Uterus (tissue), 4 donors: ENCODE measurements around the gene DHRS7B. TPM values are rescaled to one million over a fixed set of nuclear protein-coding genes. Genes with fewer than 3 reads are reported as not detected.
"Not testable (repeated sequence)": the region's sequence is repeated elsewhere in the genome, so short reads cannot be mapped to it uniquely, and the experiment has no call there.

Source experiments
- DNase-seq, 2 donors: peaks; one replicate each; pipeline ENCODE4 v3.0.0-alpha.2; 2019 to 2020
- H3K27ac ChIP-seq, 2 donors: fragments of 200-600 bp; sonication (generic); 1 replicate in 1 of 2; 2 replicates in 1 of 2; pipeline ENCODE4 v1.5.1; 2016 to 2018
- H3K27me3 ChIP-seq, 2 donors: fragments of 200-600 bp; sonication (generic); one replicate each; pipeline ENCODE4 v1.5.1; 2018 to 2019; ENCODE audit warnings: control low read depth in 1 of 2
- H3K36me3 ChIP-seq, 2 donors: fragments of 200-600 bp; sonication (generic); one replicate each; pipeline ENCODE4 v1.5.1; 2019; ENCODE audit warnings: control low read depth in 1 of 2
- H3K4me1 ChIP-seq, 2 donors: fragments of 200-600 bp; sonication (generic); one replicate each; pipeline ENCODE4 v1.5.1; 2018 to 2019; ENCODE audit warnings: control low read depth in 1 of 2
- H3K4me3 ChIP-seq, 2 donors: fragments of 200-600 bp; sonication (generic); 1 replicate in 1 of 2; 2 replicates in 1 of 2; pipeline ENCODE4 v1.5.1; 2018 to 2019; ENCODE audit warnings: mild to moderate bottlenecking in 1 of 2
- H3K9me3 ChIP-seq, 2 donors: fragments of 200-600 bp; sonication (generic); one replicate each; pipeline ENCODE4 v1.5.1; 2019; ENCODE audit warnings: control low read depth in 1 of 2
- POLR2A ChIP-seq, 2 donors: fragments of 450-650 bp; IDR thresholded peaks; one replicate each; pipeline ENCODE4 v1.6.1; 2016; ENCODE audit warnings: antibody characterized with exemption in 2 of 2, mild to moderate bottlenecking in 1 of 2, moderate library complexity in 1 of 2
- intact Hi-C: fragments of 100-400 bp; cut with DNase I; formaldehyde crosslinking; loops from one replicate; pipeline ENCODE4 v1.15.1; 2023; ENCODE audit warnings: low total_unique reads
- total RNA-seq, 4 donors: library from RNA; depleted of rRNA in 3 of 4; stranded (reverse); fragments of >200 nt in 3 of 4; gene quantifications; one replicate each; pipeline versions ENCODE4 v1.1.0 to v1.2.4, GENCODE V29; 2014 to 2023
- TF ChIP-seq, protein P1 (sequence below), 4 experiments: fragments of 200-600 bp in 2 of 4; fragments of 450-650 bp in 2 of 4; sonication (generic) in 2 of 4; IDR thresholded peaks; one replicate each; pipeline ENCODE4 v1.5.1; 2016 to 2019; ENCODE audit warnings: antibody characterized with exemption in 4 of 4, mild to moderate bottlenecking in 2 of 4, moderate library complexity in 1 of 4
- donor health status: DM: yes; HTN: yes; CAD: no.

Gene DHRS7B
- total RNA-seq, 4 donors from 2014 or later, result 21.5 to 42.6 (median 30.0) TPM

- Histone ChIP-seq H3K27ac (no peak overlapping the region), H3K4me3 (no peak overlapping the region), H3K4me1 (no peaks in the 10 kb centered on the region), H3K36me3 (no peaks in the 10 kb centered on the region), H3K9me3 (no peaks in the 10 kb centered on the region), H3K27me3 (no peaks in the 10 kb centered on the region)
- no peak for TF ChIP-seq POLR2A (IDR thresholded peaks at IDR 0.05)
- TF ChIP-seq, protein P1, sequence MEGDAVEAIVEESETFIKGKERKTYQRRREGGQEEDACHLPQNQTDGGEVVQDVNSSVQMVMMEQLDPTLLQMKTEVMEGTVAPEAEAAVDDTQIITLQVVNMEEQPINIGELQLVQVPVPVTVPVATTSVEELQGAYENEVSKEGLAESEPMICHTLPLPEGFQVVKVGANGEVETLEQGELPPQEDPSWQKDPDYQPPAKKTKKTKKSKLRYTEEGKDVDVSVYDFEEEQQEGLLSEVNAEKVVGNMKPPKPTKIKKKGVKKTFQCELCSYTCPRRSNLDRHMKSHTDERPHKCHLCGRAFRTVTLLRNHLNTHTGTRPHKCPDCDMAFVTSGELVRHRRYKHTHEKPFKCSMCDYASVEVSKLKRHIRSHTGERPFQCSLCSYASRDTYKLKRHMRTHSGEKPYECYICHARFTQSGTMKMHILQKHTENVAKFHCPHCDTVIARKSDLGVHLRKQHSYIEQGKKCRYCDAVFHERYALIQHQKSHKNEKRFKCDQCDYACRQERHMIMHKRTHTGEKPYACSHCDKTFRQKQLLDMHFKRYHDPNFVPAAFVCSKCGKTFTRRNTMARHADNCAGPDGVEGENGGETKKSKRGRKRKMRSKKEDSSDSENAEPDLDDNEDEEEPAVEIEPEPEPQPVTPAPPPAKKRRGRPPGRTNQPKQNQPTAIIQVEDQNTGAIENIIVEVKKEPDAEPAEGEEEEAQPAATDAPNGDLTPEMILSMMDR (IDR thresholded peaks at IDR 0.05), result no peak
- no peak for DNase-seq
- intact Hi-C loops, result no loop called here
Measured at GRCh38 chr17:21141331-21141730, 14.6 kb downstream of the DHRS7B start.

DNA sequence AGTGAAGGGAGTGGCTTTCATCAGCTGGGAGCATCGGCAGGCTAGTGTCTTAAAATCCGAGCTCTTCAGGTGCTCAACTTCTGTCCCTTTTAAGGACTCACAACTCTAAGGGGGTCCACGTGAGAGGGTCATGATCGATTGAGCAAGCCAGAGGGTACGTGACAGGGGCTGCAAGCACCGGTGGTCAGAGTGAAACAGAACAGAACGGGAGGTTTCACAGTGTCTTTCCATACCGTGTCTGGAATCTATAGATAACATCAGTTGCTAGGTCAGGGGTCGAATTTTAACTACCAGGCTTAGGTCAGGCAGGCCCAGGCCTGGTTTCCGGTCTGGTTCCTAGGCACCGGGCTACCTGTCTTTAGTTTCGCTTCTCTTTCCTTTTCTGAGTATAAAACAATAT lies 15.3 kb downstream of the DHRS7B start:
- H3K4me3 ChIP-seq, DNase-seq, intact Hi-C loops, H3K27me3 ChIP-seq, H3K4me1 ChIP-seq, H3K9me3 ChIP-seq, H3K27ac ChIP-seq, H3K36me3 ChIP-seq: not testable (repeated sequence)

- intact Hi-C loops, result no loop called here
- no peak for DNase-seq
- H3K4me3 ChIP-seq, result no peak overlapping the region
- no peaks in the 10 kb centered on the region for H3K4me1 ChIP-seq
- H3K27me3 ChIP-seq, result no peaks in the 10 kb centered on the region
- no peaks in the 10 kb centered on the region for H3K9me3 ChIP-seq
- TF ChIP-seq, protein P1 (IDR thresholded peaks at IDR 0.05), result no peak
- TF ChIP-seq POLR2A (IDR thresholded peaks at IDR 0.05), result no peak
- H3K36me3 ChIP-seq, result no peaks in the 10 kb centered on the region
- no peak overlapping the region for H3K27ac ChIP-seq
Measured at GRCh38 chr17:21143695-21144094, 16.9 kb downstream of the DHRS7B start.

DNA sequence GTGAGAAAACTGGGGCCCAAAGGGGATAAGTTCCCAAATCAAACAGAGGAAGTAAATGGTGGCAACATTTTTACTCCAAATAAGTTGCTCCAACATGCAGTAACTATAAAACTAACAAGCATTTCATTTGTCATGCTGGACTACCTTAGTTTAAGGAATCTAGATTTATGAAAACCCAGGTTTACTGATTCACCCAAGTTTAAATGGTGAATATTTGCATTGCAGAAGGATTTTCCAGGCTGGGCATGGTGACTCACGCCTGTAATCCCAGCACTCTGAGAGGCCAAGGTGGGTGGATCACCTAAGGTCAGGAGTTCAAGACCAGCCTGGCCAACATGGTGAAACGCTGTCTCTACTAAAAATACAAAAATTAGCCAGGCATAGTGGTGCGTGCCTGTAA lies 17.5 kb downstream of the DHRS7B start:
- intact Hi-C loops, H3K4me3 ChIP-seq, H3K36me3 ChIP-seq, H3K27ac ChIP-seq, H3K4me1 ChIP-seq, H3K27me3 ChIP-seq, H3K9me3 ChIP-seq, DNase-seq: not testable (repeated sequence)

DNA sequence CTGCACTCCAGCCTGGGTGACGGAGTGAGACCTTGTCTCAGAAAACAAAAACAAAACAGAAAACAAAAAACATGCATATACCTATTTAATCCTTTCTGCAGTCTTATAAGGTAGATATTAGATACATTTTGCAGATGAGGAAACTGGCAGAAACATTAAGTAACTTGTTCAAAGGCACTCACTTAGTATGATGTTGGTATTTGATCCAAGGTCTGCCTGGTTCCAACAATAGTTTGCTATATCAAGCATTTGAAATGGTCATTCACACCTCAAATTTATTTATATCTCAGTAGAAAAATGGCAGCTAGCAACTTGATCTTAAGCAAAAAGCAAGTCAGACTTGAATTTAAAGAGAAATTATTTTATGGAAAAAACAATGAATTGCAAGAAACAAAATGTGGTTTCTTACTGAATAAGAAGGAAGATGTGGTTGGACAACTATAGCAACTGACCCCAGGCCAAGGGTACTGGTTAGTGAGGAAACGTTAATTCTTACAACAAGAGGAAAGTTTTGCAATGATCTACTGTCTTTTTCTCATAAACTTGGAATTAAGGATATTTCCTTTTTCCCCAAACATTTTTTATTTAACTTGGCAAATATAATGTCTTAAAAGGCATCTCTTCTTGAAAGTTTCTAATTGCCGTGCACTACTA lies 19.7 kb downstream of the DHRS7B start:
- Histone ChIP-seq H3K4me1 (no peaks in the 10 kb centered on the region), H3K9me3 (peaks cover 0 to 2% of the 10 kb centered on the region in 2 donors), H3K4me3 (no peak overlapping the region), H3K27ac (no peak overlapping the region), H3K27me3 (no peaks in the 10 kb centered on the region), H3K36me3 (no peaks in the 10 kb centered on the region)
- no peak for DNase-seq
- TF ChIP-seq POLR2A (IDR thresholded peaks at IDR 0.05), result no peak
- intact Hi-C loops, result no loop called here

DNA sequence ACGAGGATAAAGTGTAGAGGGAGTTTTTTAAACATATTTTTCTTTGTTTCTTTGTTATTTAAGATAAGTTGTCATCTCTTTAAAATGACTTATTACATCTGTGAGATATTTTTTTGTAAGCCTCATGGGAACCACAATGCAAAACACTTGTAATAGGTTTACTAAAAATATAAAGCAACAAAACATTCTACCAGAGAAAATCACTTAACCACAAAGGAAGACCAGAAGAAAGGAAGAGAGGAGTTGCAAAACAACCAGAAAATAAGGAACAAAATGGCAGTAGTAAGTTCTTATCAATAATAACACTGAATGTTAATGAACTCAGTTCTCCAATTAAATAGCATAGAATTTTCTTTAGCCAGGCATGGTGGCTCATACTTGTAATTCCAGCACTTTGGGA lies 22.9 kb downstream of the DHRS7B start:
- Histone ChIP-seq H3K4me1 (no peaks in the 10 kb centered on the region), H3K27me3 (no peaks in the 10 kb centered on the region), H3K27ac (no peak overlapping the region), H3K4me3 (no peak overlapping the region), H3K9me3 (peaks cover 0 to 6% of the 10 kb centered on the region in 2 donors), H3K36me3 (no peaks in the 10 kb centered on the region)
- TF ChIP-seq POLR2A (IDR thresholded peaks at IDR 0.05), result no peak
- TF ChIP-seq, protein P1 (IDR thresholded peaks at IDR 0.05), result no peak
- intact Hi-C loops, result no loop called here
- no peak for DNase-seq

DNA sequence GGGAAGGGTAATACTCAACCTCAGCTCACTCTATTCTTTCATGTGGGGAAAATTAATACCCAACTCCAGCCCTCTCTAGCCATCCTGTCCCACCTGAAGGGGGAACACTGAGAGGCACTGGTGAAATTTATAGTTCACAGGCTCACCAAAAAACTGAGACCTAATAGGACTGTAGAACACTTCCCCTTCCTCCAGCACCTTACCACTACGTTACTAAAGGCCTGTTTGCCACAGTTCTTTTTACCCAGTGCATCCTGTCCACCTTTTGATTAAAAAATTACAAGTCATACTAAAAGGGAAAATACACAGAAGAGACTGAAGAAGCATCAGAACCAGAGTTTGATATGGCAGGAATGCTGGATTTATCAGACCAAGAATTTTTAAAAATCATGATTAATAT lies 26.0 kb downstream of the DHRS7B start:
- TF ChIP-seq POLR2A (IDR thresholded peaks at IDR 0.05), result no peak
- TF ChIP-seq, protein P1 (IDR thresholded peaks at IDR 0.05), result no peak
- peaks cover 0 to 6% of the 10 kb centered on the region in 2 donors for H3K9me3 ChIP-seq
- no peak for DNase-seq
- no peak overlapping the region for H3K4me3 ChIP-seq
- intact Hi-C loops, result no loop called here
- no peaks in the 10 kb centered on the region for H3K4me1 ChIP-seq
- no peaks in the 10 kb centered on the region for H3K36me3 ChIP-seq
- no peaks in the 10 kb centered on the region for H3K27me3 ChIP-seq
- H3K27ac ChIP-seq, result no peak overlapping the region
